Endothelial cell of umbilical vein (primary cell): ENCODE measurements around the gene MISP. TPM values are rescaled to one million over a fixed set of nuclear protein-coding genes. Genes with fewer than 3 reads are reported as not detected.

Experiments used
- BruUV-seq: library from RNA; stranded (reverse); fragments of 400-500 nt; replicated peaks from 2 replicates; lab custom pipeline; 2021; lab: Mats Ljungman, UMichigan
- CTCF ChIA-PET: fragments of 300-600, 350-600 bp; sonication (Branson Sonifier 250); formaldehyde crosslinking; loops from one replicate; lab custom pipeline; 2021; ENCODE audit warnings: antibody characterized with exemption, inconsistent platforms; lab: Charles Lee
- POLR2A ChIA-PET: fragments of 300-600, 350-600 bp; sonication (Branson Sonifier 250); formaldehyde crosslinking; loops from one replicate; lab custom pipeline; 2021; ENCODE audit warnings: antibody characterized with exemption, inconsistent platforms; lab: Charles Lee
- DNase-seq: peaks from one replicate; pipeline ENCODE4 v3.0.0-alpha.2; 2011; ENCODE audit warnings: low read depth, low spot score
- FAIRE-seq: peaks from 2 replicates; lab custom pipeline; 2011; peaks lifted over from hg19 to GRCh38; lab: Jason Lieb, UNC
- H2AFZ ChIP-seq: 2 replicates; pipeline ENCODE4 v1.6.0; 2012; ENCODE audit warnings: low read depth, low read length, control low read depth, inconsistent platforms
- H3K27ac ChIP-seq: 2 replicates; pipeline ENCODE4 v1.5.1; 2011; ENCODE audit warnings: low read depth, mild to moderate bottlenecking, control low read depth, low read length, moderate library complexity; ENCODE audit not compliant: insufficient read depth
- H3K27me3 ChIP-seq, 2 experiments: 2 replicates each; pipeline versions ENCODE4 v1.6.0 to v1.6.1; 2011; ENCODE audit warnings: low read length in 2 of 2, mixed read lengths in 1 of 2; ENCODE audit not compliant: control insufficient read depth in 2 of 2, insufficient read depth in 2 of 2
- H3K36me3 ChIP-seq, 2 experiments: 2 replicates in 1 of 2; 3 replicates in 1 of 2; pipeline ENCODE4 v1.5.1; 2011; ENCODE audit warnings: low read length in 2 of 2, mild to moderate bottlenecking in 1 of 2, moderate library complexity in 1 of 2; ENCODE audit not compliant: control insufficient read depth in 2 of 2, insufficient read depth in 2 of 2; ENCODE audit errors: extremely low read depth in 1 of 2
- H3K4me1 ChIP-seq: 3 replicates; pipeline ENCODE4 v1.5.1; 2011; ENCODE audit warnings: mild to moderate bottlenecking, low read length; ENCODE audit not compliant: control insufficient read depth, insufficient read depth; ENCODE audit errors: extremely low read depth
- H3K4me2 ChIP-seq: 2 replicates; pipeline ENCODE4 v1.6.1; 2011; ENCODE audit warnings: low read length, control low read depth, mixed read lengths; ENCODE audit not compliant: insufficient read depth
- H3K4me3 ChIP-seq, 3 experiments: fragments of 200-600 bp in 1 of 3; sonication (generic), shearing (Covaris generic) in 1 of 3; replicated peaks in 1 of 3; 2 replicates each; pipeline ENCODE4 v1.5.1; 2011 to 2016; ENCODE audit warnings: control low read depth in 3 of 3, low read length in 3 of 3, mild to moderate bottlenecking in 2 of 3, inconsistent platforms in 1 of 3, low read depth in 1 of 3, moderate library complexity in 1 of 3; ENCODE audit not compliant: insufficient read depth in 1 of 3
- H3K79me2 ChIP-seq: 2 replicates; pipeline ENCODE4 v1.6.0; 2012; ENCODE audit warnings: low read length, inconsistent platforms; ENCODE audit not compliant: control insufficient read depth, insufficient read depth
- H3K9ac ChIP-seq: replicated peaks from 2 replicates; pipeline ENCODE3; 2011; ENCODE audit warnings: low read length, control low read depth; ENCODE audit not compliant: insufficient read depth; ENCODE audit errors: extremely low read depth
- H3K9me1 ChIP-seq: replicated peaks from 3 replicates; pipeline ENCODE4 v1.6.0; 2011; ENCODE audit warnings: mild to moderate bottlenecking, low read length; ENCODE audit not compliant: control insufficient read depth, insufficient read depth; ENCODE audit errors: extremely low read depth
- H3K9me3 ChIP-seq: replicated peaks from 2 replicates; pipeline ENCODE4 v1.5.1; 2012; ENCODE audit warnings: low read length, inconsistent platforms; ENCODE audit not compliant: control insufficient read depth, insufficient read depth
- H4K20me1 ChIP-seq: replicated peaks from 2 replicates; pipeline ENCODE3; 2011; ENCODE audit warnings: mild to moderate bottlenecking, low read length; ENCODE audit not compliant: control insufficient read depth, insufficient read depth; ENCODE audit errors: extremely low read depth
- CTCF ChIP-seq, 2 donors: IDR thresholded peaks; 1 replicate in 1 of 2; 2 replicates in 1 of 2; pipeline ENCODE4 v1.5.1; 2011; ENCODE audit warnings: low read length in 2 of 2, mild to moderate bottlenecking in 2 of 2, moderate library complexity in 2 of 2, control low read depth in 1 of 2, inconsistent platforms in 1 of 2, low read depth in 1 of 2; ENCODE audit not compliant: insufficient read depth in 1 of 2; ENCODE audit errors: extremely low read depth in 1 of 2
- EZH2 ChIP-seq: IDR thresholded peaks from 2 replicates; pipeline ENCODE4 v1.6.1; 2012; ENCODE audit warnings: borderline replicate concordance, low read depth, mild to moderate bottlenecking, moderate library complexity, low read length, inconsistent platforms; ENCODE audit not compliant: severe bottlenecking
- FOS ChIP-seq: IDR thresholded peaks from 2 replicates; pipeline ENCODE4 v1.6.1; 2011; ENCODE audit warnings: mild to moderate bottlenecking, low read length, moderate library complexity, borderline replicate concordance; ENCODE audit not compliant: insufficient read depth
- GATA2 ChIP-seq: IDR thresholded peaks from 2 replicates; pipeline ENCODE4 v1.7.0; 2011; ENCODE audit warnings: low read depth, mild to moderate bottlenecking, moderate library complexity, mixed read lengths, low read length; ENCODE audit not compliant: insufficient read length, insufficient read depth
- JUN ChIP-seq: IDR thresholded peaks from 2 replicates; pipeline ENCODE4 v1.6.1; 2011; ENCODE audit warnings: borderline replicate concordance, low read depth; ENCODE audit not compliant: insufficient read length, insufficient read depth
- MAX ChIP-seq: IDR thresholded peaks from 2 replicates; pipeline ENCODE4 v1.6.1; 2011; ENCODE audit not compliant: insufficient read depth, insufficient read length
- MYC ChIP-seq: IDR thresholded peaks from one replicate; pipeline ENCODE4 v1.6.1; 2011; ENCODE audit warnings: mild to moderate bottlenecking, low read depth, low read length
- POLR2A ChIP-seq: IDR thresholded peaks from 2 replicates; pipeline ENCODE4 v1.6.1; 2012; ENCODE audit warnings: low read depth, mild to moderate bottlenecking, control low read depth, low read length
- POLR2AphosphoS5 ChIP-seq: IDR thresholded peaks from 2 replicates; pipeline ENCODE4 v1.6.1; 2012; ENCODE audit warnings: low read depth, mild to moderate bottlenecking, control low read depth, low read length, moderate library complexity; ENCODE audit not compliant: insufficient read depth
- dilution Hi-C: fragments of 300-500 bp; cut with MboI; formaldehyde crosslinking; loops from one replicate; pipeline ENCODE4 v1.15.0; 2019; ENCODE audit warnings: low sequenced_read_pairs; ENCODE audit not compliant: extremely low pct_ligation_motif_present
- intact Hi-C: fragments of 100-400 bp; cut with micrococcal nuclease; formaldehyde crosslinking; loops from one replicate; pipeline ENCODE4 v1.10.0; 2022
- polyA plus RNA-seq, 4 experiments: library from polyadenylated mRNA; depleted of rRNA in 3 of 4; stranded (reverse) in 3 of 4; unstranded in 1 of 4; fragments of >200 nt; gene quantifications; 2 replicates each; pipeline versions ENCODE4 v1.2.1 to v1.2.3, GENCODE V29; 2011 to 2012; ENCODE audit warnings: missing spikeins in 1 of 4
- total RNA-seq: library from RNA; stranded (reverse); gene quantifications from 2 replicates; pipeline ENCODE4 v1.2.3, GENCODE V29; 2021

MISP gene
- total and polyA plus RNA-seq, 2 donors (not counting 3 experiments of a cell fraction or from before 2014, with no cell fraction given): not detected

DNA sequence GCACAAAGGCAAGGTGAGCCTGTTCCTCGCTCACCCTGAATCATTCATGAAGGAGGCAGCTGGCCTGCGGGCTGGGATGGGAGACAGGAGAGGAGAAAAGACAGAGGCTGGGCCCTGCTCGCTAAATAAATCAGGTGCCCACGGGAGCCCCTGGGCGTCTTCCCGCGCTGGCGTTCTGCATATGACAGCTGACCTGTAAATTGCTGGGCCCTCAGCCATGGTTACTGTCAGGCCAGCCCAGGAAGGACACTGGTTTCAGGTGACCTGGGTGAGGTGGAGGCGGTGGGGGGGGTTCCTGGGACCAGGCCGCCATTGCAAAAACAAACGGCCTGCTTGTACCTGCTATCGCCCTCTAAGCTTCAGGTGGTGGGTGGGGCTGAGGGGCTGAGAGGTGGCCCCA, 42.9 kb downstream of the MISP start:
- Histone ChIP-seq H3K9ac (no peak overlapping the region), H3K27ac (no peak overlapping the region), H3K4me1 (peaks cover 22% of the 10 kb centered on the region), H3K9me3 (no peaks in the 10 kb centered on the region), H3K79me2 (peaks cover 10% of the 10 kb centered on the region), H3K27me3 (no peaks in the 10 kb centered on the region), H3K36me3 (peaks cover 0 to 1% of the 10 kb centered on the region in 2 experiments), H4K20me1 (no peaks in the 10 kb centered on the region), H3K9me1 (no peaks in the 10 kb centered on the region), H3K4me2 (no peak overlapping the region), H3K4me3 (no peak overlapping the region), H2AFZ (no peak overlapping the region)
- dilution Hi-C loops (no loop called here), intact Hi-C loops (loop anchor here (10.0 kb wide), 1 partner anchor 451 kb away; the partner anchor contains the start of genes ATP5F1D and MIDN)
- FAIRE-seq (no peak), DNase-seq (no peak)
- TF ChIP-seq EZH2: no peak
- no peak for TF ChIP-seq POLR2A
- no peak for TF ChIP-seq MYC
- no peak for TF ChIP-seq GATA2
- no peak for TF ChIP-seq MAX
- TF ChIP-seq POLR2AphosphoS5: no peak
- TF ChIP-seq JUN: no peak
- TF ChIP-seq FOS: no peak
- TF ChIP-seq CTCF (IDR thresholded peaks at IDR 0.05; ENCODE audit: extremely low read depth in 1 of 2, insufficient read depth in 1 of 2, low read depth in 1 of 2, low read length in 2 of 2): no peak
- BruUV-seq: no TSS peak
- ChIA-PET CTCF (no interaction called here), POLR2A (no interaction called here)
